Loucy (cell line): ENCODE data around the gene FANCC.

Experiments
- H2AFZ ChIP-seq: fragments of 200-600 bp; sonication (generic); 2 replicates; pipeline ENCODE4 v1.6.0; 2016; ENCODE audit warnings: antibody characterized with exemption, mild to moderate bottlenecking, low read length, moderate library complexity
- H3F3A ChIP-seq: fragments of 200-600 bp; 2 replicates; pipeline ENCODE4 v1.6.0; 2016; ENCODE audit warnings: antibody characterized with exemption, low read depth, mild to moderate bottlenecking
- H3K27me3 ChIP-seq: fragments of 200-600 bp; sonication (generic); 2 replicates; pipeline ENCODE4 v1.6.1; 2014; ENCODE audit warnings: low read length, mild to moderate bottlenecking; ENCODE audit not compliant: insufficient read depth, poor library complexity, severe bottlenecking
- H3K36me3 ChIP-seq: fragments of 200-600 bp; sonication (generic); 2 replicates; pipeline ENCODE4 v1.6.1; 2016; ENCODE audit warnings: low read length; ENCODE audit not compliant: insufficient read depth
- H3K4me1 ChIP-seq: fragments of 200-600 bp; sonication (generic); 2 replicates; pipeline ENCODE4 v1.5.1; 2014; ENCODE audit warnings: low read length, mild to moderate bottlenecking; ENCODE audit not compliant: insufficient read depth, poor library complexity, severe bottlenecking
- H3K4me2 ChIP-seq: fragments of 200-600 bp; sonication (generic); 2 replicates; pipeline ENCODE4 v1.6.0; 2014; ENCODE audit warnings: antibody characterized with exemption, low read length, low read depth, mild to moderate bottlenecking; ENCODE audit not compliant: poor library complexity, severe bottlenecking
- H3K4me3 ChIP-seq: fragments of 200-600 bp; sonication (generic); 2 replicates; pipeline ENCODE4 v1.5.1; 2014; ENCODE audit warnings: low read length, mild to moderate bottlenecking, mixed read lengths; ENCODE audit not compliant: poor library complexity, severe bottlenecking
- H3K79me2 ChIP-seq: fragments of 200-600 bp; sonication (generic); 2 replicates; pipeline ENCODE4 v1.6.1; 2014; ENCODE audit warnings: low read length; ENCODE audit not compliant: insufficient read depth
- H3K9ac ChIP-seq: fragments of 200-600 bp; sonication (generic); 2 replicates; pipeline ENCODE4 v1.6.0; 2014; ENCODE audit warnings: mild to moderate bottlenecking, low read depth, low read length, moderate library complexity; ENCODE audit not compliant: poor library complexity, severe bottlenecking
- H3K9me2 ChIP-seq: fragments of 200-600 bp; sonication (generic); replicated peaks from 2 replicates; pipeline ENCODE4 v1.6.1; 2016; ENCODE audit warnings: low read depth, low read length, mixed read lengths
- H3K9me3 ChIP-seq: fragments of 200-600 bp; sonication (generic); 2 replicates; pipeline ENCODE4 v1.6.1; 2014; ENCODE audit warnings: mild to moderate bottlenecking, antibody characterized with exemption, low read length, low read depth; ENCODE audit not compliant: insufficient read depth
- H4K20me1 ChIP-seq: fragments of 200-600 bp; sonication (generic); 2 replicates; pipeline ENCODE4 v1.6.0; 2014; ENCODE audit warnings: antibody characterized with exemption, low read length, mild to moderate bottlenecking; ENCODE audit not compliant: insufficient read depth, poor library complexity, severe bottlenecking
- CTCF ChIP-seq: fragments of 200-600 bp; sonication (generic); conservative IDR thresholded peaks from 2 replicates; pipeline ENCODE4 v1.5.1; 2014; ENCODE audit warnings: mild to moderate bottlenecking, antibody characterized with exemption, low read length
- EZH2phosphoT487 ChIP-seq: fragments of 200-600 bp; IDR thresholded peaks from 2 replicates; pipeline ENCODE4 v1.6.1; 2018; ENCODE audit warnings: antibody characterized with exemption, mild to moderate bottlenecking, moderate library complexity, borderline replicate concordance

Gene FANCC

GRCh38 chr9:95157481-95158151, 159.9 kb downstream of the FANCC start:
- no peaks in the 10 kb centered on the region for H4K20me1 ChIP-seq

GRCh38 chr9:95156074-95156473, 161.4 kb downstream of the FANCC start:
- Histone ChIP-seq H3K4me2 (no peak overlapping the region), H4K20me1 (no peaks in the 10 kb centered on the region), H3K36me3 (no peaks in the 10 kb centered on the region), H3K4me1 (no peaks in the 10 kb centered on the region), H3K9ac (no peak overlapping the region), H3K9me3 (no peaks in the 10 kb centered on the region), H3F3A (peaks cover 5% of the 10 kb centered on the region; the same call in 1 of the 2 replicates), H3K79me2 (no peaks in the 10 kb centered on the region), H3K9me2 (no peaks in the 10 kb centered on the region), H3K4me3 (no peak overlapping the region), H2AFZ (no peak overlapping the region), H3K27me3 (no peaks in the 10 kb centered on the region)
- no peak for TF ChIP-seq EZH2phosphoT487

More at GRCh38 chr9:95157481-95158151, 159.9 kb downstream of the FANCC start:
- Histone ChIP-seq H3K36me3 (no peaks in the 10 kb centered on the region), H2AFZ (no peak overlapping the region), H3K4me3 (no peak overlapping the region), H3K27me3 (no peaks in the 10 kb centered on the region), H3K79me2 (no peaks in the 10 kb centered on the region), H3K9me3 (no peaks in the 10 kb centered on the region), H3F3A (peaks cover 5% of the 10 kb centered on the region; the same call in 1 of the 2 replicates), H3K9ac (no peak overlapping the region), H3K4me1 (no peaks in the 10 kb centered on the region), H3K9me2 (no peaks in the 10 kb centered on the region), H3K4me2 (no peak overlapping the region)
- no peak for TF ChIP-seq EZH2phosphoT487
- TF ChIP-seq CTCF, result no peak

GRCh38 chr9:95155220-95155619, 162.3 kb downstream of the FANCC start:
- Histone ChIP-seq H3K4me2 (no peak overlapping the region), H3K4me1 (no peaks in the 10 kb centered on the region), H3K9me2 (no peaks in the 10 kb centered on the region), H3F3A (peaks cover 5% of the 10 kb centered on the region; the same call in 1 of the 2 replicates), H3K79me2 (no peaks in the 10 kb centered on the region), H3K4me3 (no peak overlapping the region), H3K9me3 (no peaks in the 10 kb centered on the region), H3K9ac (no peak overlapping the region), H2AFZ (no peak overlapping the region), H3K27me3 (no peaks in the 10 kb centered on the region), H3K36me3 (no peaks in the 10 kb centered on the region), H4K20me1 (no peaks in the 10 kb centered on the region)
- no peak for TF ChIP-seq EZH2phosphoT487
- no peak for TF ChIP-seq CTCF

- Histone ChIP-seq H3K9me3 (no peaks in the 10 kb centered on the region), H3K4me2 (no peak overlapping the region), H3K36me3 (no peaks in the 10 kb centered on the region), H3K27me3 (no peaks in the 10 kb centered on the region), H2AFZ (no peak overlapping the region), H3K79me2 (no peaks in the 10 kb centered on the region), H3F3A (peaks cover 5% of the 10 kb centered on the region; the same call in 1 of the 2 replicates), H3K9me2 (no peaks in the 10 kb centered on the region), H3K4me1 (no peaks in the 10 kb centered on the region), H4K20me1 (no peaks in the 10 kb centered on the region), H3K4me3 (no peak overlapping the region), H3K9ac (no peak overlapping the region)
- TF ChIP-seq EZH2phosphoT487 (no peak), CTCF (no peak)
Measured at GRCh38 chr9:95150903-95151302, 166.6 kb downstream of the FANCC start.
